GM19351 (cell line): Measurements from ENCODE around the gene ATP8A2.

Source experiments
- ATAC-seq: cut with Tn5 transposase; IDR thresholded peaks from one replicate; pipeline ENCODE4 v1.9.1; 2021; ENCODE audit warnings: mild to moderate bottlenecking, moderate library complexity; ENCODE audit not compliant: unreplicated experiment

The ATP8A2 gene

DNA sequence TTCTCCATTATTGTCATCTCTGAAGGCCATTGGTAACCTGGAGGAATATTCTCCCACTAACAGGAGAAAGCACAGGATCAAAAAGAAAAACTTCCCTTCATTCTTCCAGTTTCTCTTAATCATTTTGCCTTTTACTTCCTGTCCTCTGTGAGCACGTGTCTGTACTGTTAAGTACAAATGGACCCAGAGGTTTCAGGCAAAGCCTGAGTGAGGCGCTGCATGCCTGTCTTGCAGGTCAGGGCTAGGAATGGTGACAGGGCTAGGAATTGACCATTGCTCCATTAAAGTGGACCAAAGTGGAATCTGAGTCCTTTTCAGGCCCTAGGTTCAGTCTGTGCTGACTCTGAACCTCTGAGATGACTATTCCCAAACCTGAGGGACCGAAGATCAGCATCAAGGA is 353.3 kb downstream of the ATP8A2 start:
- no peak for ATAC-seq

DNA sequence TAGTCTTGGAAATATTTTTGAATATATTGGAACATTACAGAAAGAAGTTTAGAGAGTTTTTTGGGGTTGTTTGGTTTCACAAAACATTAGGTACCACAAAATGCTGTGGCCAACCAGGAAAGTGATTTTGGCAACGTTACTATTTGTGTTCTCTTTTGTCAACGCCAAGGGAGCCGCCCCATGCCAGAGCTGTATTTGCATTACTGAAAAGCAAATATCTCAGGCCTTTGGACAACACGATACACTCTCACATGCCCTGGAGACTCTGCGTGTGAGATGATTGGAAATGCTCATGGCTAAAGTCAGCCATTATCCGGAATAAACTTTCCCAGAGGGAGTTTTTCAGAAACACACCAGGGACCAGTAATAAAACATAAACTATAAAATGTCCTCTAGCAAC is 355.5 kb downstream of the ATP8A2 start:
- ATAC-seq: no peak

DNA sequence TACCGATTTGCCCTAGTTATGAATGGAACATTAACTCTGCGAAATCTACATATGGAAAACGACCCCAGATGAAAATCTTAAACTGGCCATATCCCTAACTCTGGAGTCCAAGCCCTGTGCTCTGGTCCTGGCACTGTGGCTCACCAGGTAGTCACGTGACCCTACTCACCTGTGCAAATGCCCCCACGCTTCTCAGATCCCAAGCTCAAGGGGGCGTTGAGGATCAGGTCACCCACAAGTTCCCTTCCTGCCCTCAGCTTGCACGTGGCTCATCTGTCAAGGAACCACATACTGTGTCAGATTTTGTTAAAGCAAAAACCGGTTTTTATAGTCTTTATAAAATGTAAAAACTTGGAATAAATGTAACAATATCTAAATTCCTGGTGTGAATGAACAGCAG is 356.0 kb downstream of the ATP8A2 start:
- no peak for ATAC-seq

DNA sequence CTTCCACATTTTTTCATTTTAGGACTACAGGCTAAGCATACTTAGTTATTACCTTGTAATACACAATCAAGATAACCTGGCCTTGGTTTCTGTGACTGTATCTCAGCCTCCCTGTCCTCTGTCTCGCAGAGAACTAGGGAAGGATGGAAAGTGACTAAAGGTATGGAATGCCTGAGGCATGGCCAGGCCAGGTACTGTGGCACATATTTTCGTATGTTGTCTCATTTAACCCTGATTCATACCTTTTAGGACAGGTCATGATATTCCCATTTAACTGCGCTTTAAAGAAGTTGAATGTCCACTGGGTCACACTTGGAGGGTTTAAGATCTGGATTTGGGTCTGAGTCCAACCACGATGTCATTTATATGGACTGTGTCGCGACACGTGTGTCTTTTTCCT is 357.4 kb downstream of the ATP8A2 start:
- no peak for ATAC-seq

- no peak for ATAC-seq
Observed at GRCh38 chr13:25731037-25731436, 359.3 kb downstream of the ATP8A2 start.

- ATAC-seq: no peak
Observed at GRCh38 chr13:25731536-25731935, 359.8 kb downstream of the ATP8A2 start.

- ATAC-seq: no peak
Observed at GRCh38 chr13:25732111-25732865, 360.5 kb downstream of the ATP8A2 start.

- ATAC-seq: no peak
Observed at GRCh38 chr13:25733001-25733491, 361.3 kb downstream of the ATP8A2 start.

- ATAC-seq: no peak
Observed at GRCh38 chr13:25733696-25734435, 362.1 kb downstream of the ATP8A2 start.

DNA sequence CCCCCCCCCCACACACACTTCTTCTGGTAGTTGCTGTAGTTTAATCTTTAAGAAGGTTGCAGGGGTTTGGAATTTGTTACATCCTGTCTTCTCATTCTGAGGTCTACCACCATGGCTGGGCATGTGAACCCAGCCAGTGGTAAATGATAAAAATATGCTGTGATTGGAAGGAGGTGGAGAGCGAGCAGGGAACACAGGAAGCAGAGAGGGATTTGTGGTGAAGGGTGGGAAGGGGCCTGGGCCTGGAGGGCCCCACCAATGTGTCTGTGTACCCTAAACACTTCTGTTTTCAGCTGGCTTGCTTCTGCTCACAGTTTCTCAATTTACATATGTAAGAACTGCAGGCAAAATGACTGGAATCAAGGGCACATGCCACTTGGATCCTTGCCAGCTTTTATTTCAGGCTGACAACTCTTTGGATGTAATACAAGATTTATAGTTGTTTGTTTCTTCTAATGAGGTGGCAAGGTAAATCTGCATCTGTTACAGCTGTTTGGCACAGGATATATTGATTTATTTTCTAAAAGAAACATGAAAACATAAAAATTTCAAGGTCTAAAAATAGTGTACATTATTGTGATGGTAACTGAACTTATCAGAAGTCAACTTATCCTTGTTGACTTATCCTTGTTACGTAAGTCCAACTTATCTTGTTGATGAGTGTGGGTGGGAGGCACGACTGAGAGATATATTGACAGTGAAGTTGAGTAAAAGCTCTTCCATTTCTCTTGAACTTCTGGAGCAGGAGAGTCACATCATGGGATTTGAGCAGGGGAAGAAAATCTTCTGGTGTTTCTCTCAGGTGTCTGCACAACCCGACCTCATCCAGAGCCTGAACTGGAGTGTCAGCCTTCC is 366.8 kb downstream of the ATP8A2 start:
- no peak for ATAC-seq

DNA sequence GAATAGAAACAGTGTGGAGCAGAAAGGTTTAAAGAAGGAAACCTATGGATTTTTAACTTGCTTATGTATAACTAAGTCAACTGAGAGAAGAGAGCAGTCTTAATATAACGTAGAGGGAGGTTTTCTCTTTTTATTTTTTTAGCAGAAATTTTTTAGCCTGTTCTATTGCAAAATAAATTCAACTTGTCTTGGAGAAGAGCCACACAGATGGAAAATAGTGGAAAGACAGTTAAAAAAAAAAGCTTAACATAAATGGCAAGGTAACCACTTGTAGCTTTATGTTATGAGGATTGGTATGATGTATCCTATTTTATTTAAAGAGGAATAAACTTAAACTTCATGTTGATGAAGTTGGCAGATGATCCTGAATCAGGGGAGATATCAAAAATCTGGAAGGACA is 367.6 kb downstream of the ATP8A2 start:
- ATAC-seq: no peak

DNA sequence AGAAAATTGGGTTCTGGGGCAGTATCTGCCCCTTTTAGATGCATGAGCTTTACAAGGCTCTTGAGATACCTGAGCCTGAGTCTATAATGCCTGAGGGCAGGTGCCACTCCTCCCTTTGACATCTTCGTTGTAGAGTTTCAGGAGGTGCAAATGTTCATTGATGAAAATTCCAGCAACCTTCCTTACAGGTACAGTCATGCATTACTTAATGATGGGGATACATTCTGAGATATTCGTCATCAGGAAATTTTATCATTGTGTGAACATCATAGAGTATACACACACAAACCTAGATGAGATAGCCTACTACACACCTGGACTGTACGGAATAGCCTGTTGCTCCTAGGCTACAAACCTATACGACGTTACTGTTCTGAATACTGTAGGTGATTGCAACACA is 370.0 kb downstream of the ATP8A2 start:
- no peak for ATAC-seq

DNA sequence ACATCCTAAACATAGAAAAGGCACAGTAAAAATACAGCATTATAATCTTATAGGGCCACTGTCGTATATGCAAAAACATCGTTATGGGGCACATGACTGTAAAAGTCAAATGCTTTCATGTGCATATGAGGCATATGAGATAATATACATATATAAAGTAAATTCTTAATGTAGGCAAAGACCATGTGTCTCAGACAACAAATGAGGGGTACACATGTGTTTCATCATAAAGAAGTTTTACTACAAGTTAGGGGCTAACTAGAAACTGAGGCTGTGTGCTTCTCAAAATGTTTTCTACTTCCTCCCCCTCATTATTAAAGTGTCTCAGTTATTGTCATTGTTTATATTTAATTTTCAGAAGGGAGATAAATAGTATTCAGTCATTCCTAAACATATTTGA is 370.4 kb downstream of the ATP8A2 start:
- no peak for ATAC-seq

DNA sequence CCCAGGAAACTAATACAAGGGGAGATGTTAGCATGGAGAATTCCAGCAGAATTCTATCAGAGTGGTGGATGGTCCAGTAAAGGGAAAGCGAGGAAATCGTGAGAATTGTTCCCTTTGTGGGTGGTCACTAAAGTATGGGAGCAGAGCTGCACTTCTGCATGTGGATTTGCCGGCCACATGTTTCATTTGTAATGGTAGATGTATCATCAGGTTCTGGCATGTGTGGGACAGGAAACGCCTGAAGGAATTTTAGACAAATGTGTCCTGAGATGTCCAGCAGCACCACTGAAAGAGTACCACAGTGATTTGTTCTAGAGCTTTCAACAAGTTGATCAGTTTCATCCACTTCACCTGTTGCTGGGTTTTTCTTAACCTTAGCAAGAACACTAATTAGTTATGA is 371.6 kb downstream of the ATP8A2 start:
- no peak for ATAC-seq

DNA sequence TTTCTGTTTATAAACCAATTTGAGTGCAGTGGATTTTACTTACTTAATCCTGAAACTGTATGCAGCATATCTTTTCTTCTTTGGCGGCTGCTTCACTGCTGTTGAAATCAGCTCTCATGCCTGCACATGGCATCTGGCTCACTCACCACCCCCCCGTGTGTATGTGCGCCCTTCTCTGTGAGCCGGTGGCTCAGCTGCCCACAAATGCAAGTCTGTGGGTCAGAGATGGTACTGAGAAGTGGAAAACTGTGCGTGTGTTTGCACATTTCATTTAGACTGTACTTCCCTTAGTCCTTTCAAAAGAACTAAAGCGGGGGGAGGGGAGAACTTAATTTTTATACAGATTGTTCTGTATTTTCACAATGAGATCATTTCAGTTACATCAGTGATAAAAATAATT is 372.4 kb downstream of the ATP8A2 start:
- ATAC-seq: no peak

GRCh38 chr13:25746131-25746530 is 374.4 kb downstream of the ATP8A2 start:
- no peak for ATAC-seq

GRCh38 chr13:25752957-25753551 is 381.3 kb downstream of the ATP8A2 start:
- no peak for ATAC-seq

GRCh38 chr13:25753976-25754375 is 382.2 kb downstream of the ATP8A2 start:
- no peak for ATAC-seq

- no peak for ATAC-seq
Observed at GRCh38 chr13:25756251-25756650, 384.5 kb downstream of the ATP8A2 start.

GRCh38 chr13:25756912-25757311 is 385.1 kb downstream of the ATP8A2 start:
- ATAC-seq: no peak

DNA sequence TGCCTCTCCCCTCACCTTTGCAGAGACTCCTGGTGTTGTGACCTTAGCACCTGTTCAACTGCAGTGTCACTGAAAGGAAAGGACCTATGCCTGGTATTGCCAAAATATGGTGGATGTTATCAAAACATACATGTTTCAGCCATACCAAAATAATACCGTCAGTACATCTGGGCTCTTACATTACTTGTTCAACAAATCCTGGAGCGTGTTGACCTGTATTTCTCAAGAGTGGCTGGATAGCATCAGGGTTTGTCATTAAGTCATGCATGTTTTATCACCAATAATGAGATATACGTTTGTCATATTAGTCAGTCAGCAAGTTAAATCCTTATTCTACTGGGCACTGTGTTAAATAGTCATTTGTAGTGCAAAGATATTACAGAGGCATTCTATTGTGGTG is 389.3 kb downstream of the ATP8A2 start:
- no peak for ATAC-seq
